Activated CD8-positive, alpha-beta memory T cell treated with anti-CD3 and anti-CD28 coated beads, Interleukin-2, amount 10 ng/mL, durations not matched to agents 7 days and 5 days (primary cell): ENCODE results near the gene BRI3BP. TPM values are rescaled to one million over a fixed set of nuclear protein-coding genes. Genes with fewer than 3 reads are reported as not detected.
"Not testable (repeated sequence)": the region's sequence is repeated elsewhere in the genome, so short reads cannot be mapped to it uniquely, and the experiment has no call there.

Source experiments
- ATAC-seq: fragments of 150-1000 bp; cut with Tn5 transposase; one replicate; pipeline ENCODE4 v1.10.0; 2021; ENCODE audit warnings: moderate library complexity
- CTCF ChIA-PET: fragments of 350-600 bp; sonication (Branson Sonifier 250); formaldehyde crosslinking; loops from one replicate; lab custom pipeline; 2021; ENCODE audit warnings: antibody characterized with exemption; lab: Charles Lee
- DNase-seq: peaks from one replicate; pipeline ENCODE4 v3.0.0-alpha.2; 2020
- H3K27ac Mint-ChIP-seq: one replicate; pipeline ENCODE4 v1.8.0; 2021; ENCODE audit warnings: mild to moderate bottlenecking, mixed read lengths
- H3K27me3 Mint-ChIP-seq: one replicate; pipeline ENCODE4 v1.8.0; 2021; ENCODE audit warnings: mixed read lengths
- H3K36me3 Mint-ChIP-seq: one replicate; pipeline ENCODE4 v1.8.0; 2021; ENCODE audit warnings: mild to moderate bottlenecking, mixed read lengths
- H3K4me1 Mint-ChIP-seq: one replicate; pipeline ENCODE4 v1.8.0; 2021; ENCODE audit warnings: mixed read lengths
- H3K4me3 Mint-ChIP-seq: one replicate; pipeline ENCODE4 v1.8.0; 2021; ENCODE audit warnings: mild to moderate bottlenecking, moderate library complexity, mixed read lengths
- H3K9me3 Mint-ChIP-seq: one replicate; pipeline ENCODE4 v1.8.0; 2022; ENCODE audit warnings: low read depth, mixed read lengths
- total RNA-seq, 2 experiments: library from RNA; stranded (reverse); gene quantifications; one replicate each; pipeline ENCODE4 v1.2.3, GENCODE V29; 2021

BRI3BP gene
- total RNA-seq, 2 experiments from 2014 or later, result 21.9 to 25.8 TPM

GRCh38 chr12:124963211-124963610 lies 30.2 kb upstream of the BRI3BP start:
- DNase-seq (no peak), ATAC-seq (no peak)
- peaks cover 2% of the 10 kb centered on the region for H3K4me1 Mint-ChIP-seq
- H3K36me3 Mint-ChIP-seq, result peaks cover 42% of the 10 kb centered on the region
- H3K27me3 Mint-ChIP-seq, result no peaks in the 10 kb centered on the region
- no peaks in the 10 kb centered on the region for H3K9me3 Mint-ChIP-seq
- H3K27ac Mint-ChIP-seq, result no peak overlapping the region
- H3K4me3 Mint-ChIP-seq, result no peak overlapping the region
- CTCF ChIA-PET, result no interaction called here

GRCh38 chr12:124964251-124964650 lies 29.2 kb upstream of the BRI3BP start:
- peaks cover 40% of the 10 kb centered on the region for H3K36me3 Mint-ChIP-seq
- no peak overlapping the region for H3K4me3 Mint-ChIP-seq
- DNase-seq (no peak), ATAC-seq (no peak)
- H3K27ac Mint-ChIP-seq, result no peak overlapping the region
- H3K9me3 Mint-ChIP-seq, result no peaks in the 10 kb centered on the region
- CTCF ChIA-PET, result no interaction called here
- H3K4me1 Mint-ChIP-seq, result peaks cover 2% of the 10 kb centered on the region
- H3K27me3 Mint-ChIP-seq, result no peaks in the 10 kb centered on the region

- Mint-ChIP-seq H3K27me3 (no peaks in the 10 kb centered on the region), H3K9me3 (no peaks in the 10 kb centered on the region), H3K4me3 (no peak overlapping the region), H3K4me1 (peaks cover 2% of the 10 kb centered on the region), H3K27ac (no peak overlapping the region), H3K36me3 (peaks cover 34% of the 10 kb centered on the region)
- CTCF ChIA-PET, result no interaction called here
- DNase-seq (no peak), ATAC-seq (peak; percentile 23)
These were observed 28.5 kb upstream of the BRI3BP start for GRCh38 chr12:124964836-124965462.

GRCh38 chr12:124967016-124967739 lies 26.3 kb upstream of the BRI3BP start:
- H3K27me3 Mint-ChIP-seq, result no peaks in the 10 kb centered on the region
- ATAC-seq, result no peak

GRCh38 chr12:124968656-124969055 lies 24.8 kb upstream of the BRI3BP start:
- ATAC-seq (no peak), DNase-seq (no peak)
- Mint-ChIP-seq H3K4me3 (no peak overlapping the region), H3K9me3 (no peaks in the 10 kb centered on the region), H3K27me3 (no peaks in the 10 kb centered on the region), H3K36me3 (peaks cover 25% of the 10 kb centered on the region), H3K4me1 (no peaks in the 10 kb centered on the region), H3K27ac (no peak overlapping the region)
- CTCF ChIA-PET, result interaction anchor here (0.7 kb wide), 2 partner anchors 62 to 93 kb away, joined by 3 read pairs; no protein-coding TSS in a partner anchor

More at GRCh38 chr12:124967016-124967739, 26.3 kb upstream of the BRI3BP start:
- CTCF ChIA-PET, result no interaction called here
- no peak for DNase-seq
- H3K27ac Mint-ChIP-seq, result no peak overlapping the region
- H3K4me3 Mint-ChIP-seq, result no peak overlapping the region
- H3K36me3 Mint-ChIP-seq, result peaks cover 32% of the 10 kb centered on the region
- H3K9me3 Mint-ChIP-seq, result no peaks in the 10 kb centered on the region
- H3K4me1 Mint-ChIP-seq, result no peaks in the 10 kb centered on the region

GRCh38 chr12:124970647-124971402 lies 22.6 kb upstream of the BRI3BP start:
- DNase-seq (no peak), ATAC-seq (no peak)
- Mint-ChIP-seq H3K4me3 (no peak overlapping the region), H3K27ac (no peak overlapping the region), H3K9me3 (no peaks in the 10 kb centered on the region), H3K4me1 (no peaks in the 10 kb centered on the region), H3K36me3 (peaks cover 28% of the 10 kb centered on the region), H3K27me3 (no peaks in the 10 kb centered on the region)
- CTCF ChIA-PET, result no interaction called here

GRCh38 chr12:124971603-124972002 lies 21.8 kb upstream of the BRI3BP start:
- no peak overlapping the region for H3K27ac Mint-ChIP-seq
- no peak overlapping the region for H3K4me3 Mint-ChIP-seq
- H3K9me3 Mint-ChIP-seq, result no peaks in the 10 kb centered on the region
- no peaks in the 10 kb centered on the region for H3K27me3 Mint-ChIP-seq
- H3K4me1 Mint-ChIP-seq, result no peaks in the 10 kb centered on the region
- peaks cover 29% of the 10 kb centered on the region for H3K36me3 Mint-ChIP-seq
- no peak for ATAC-seq
- CTCF ChIA-PET, result interaction anchor here (1.4 kb wide), 1 partner anchor 10 kb away, joined by 3 read pairs; no protein-coding TSS in a partner anchor
- DNase-seq, result no peak

- ATAC-seq (no peak), DNase-seq (no peak)
- CTCF ChIA-PET, result interaction anchor here (1.4 kb wide), 1 partner anchor 11 kb away, joined by 3 read pairs; no protein-coding TSS in a partner anchor
- H3K4me3 Mint-ChIP-seq, result no peak overlapping the region
- no peaks in the 10 kb centered on the region for H3K4me1 Mint-ChIP-seq
- no peaks in the 10 kb centered on the region for H3K27me3 Mint-ChIP-seq
- no peak overlapping the region for H3K27ac Mint-ChIP-seq
- H3K9me3 Mint-ChIP-seq, result no peaks in the 10 kb centered on the region
- H3K36me3 Mint-ChIP-seq, result peaks cover 28% of the 10 kb centered on the region
These were observed 21.2 kb upstream of the BRI3BP start for GRCh38 chr12:124972211-124972610.

GRCh38 chr12:124975276-124975675 lies 18.2 kb upstream of the BRI3BP start:
- Mint-ChIP-seq H3K27me3 (no peaks in the 10 kb centered on the region), H3K4me3 (no peak overlapping the region), H3K4me1 (no peaks in the 10 kb centered on the region), H3K36me3 (peaks cover 39% of the 10 kb centered on the region), H3K27ac (no peak overlapping the region), H3K9me3 (no peaks in the 10 kb centered on the region)
- no peak for ATAC-seq
- DNase-seq, result no peak
- CTCF ChIA-PET, result no interaction called here

- Mint-ChIP-seq H3K4me1 (no peaks in the 10 kb centered on the region), H3K27ac (no peak overlapping the region), H3K4me3 (no peak overlapping the region), H3K36me3 (peaks cover 41% of the 10 kb centered on the region), H3K27me3 (no peaks in the 10 kb centered on the region), H3K9me3 (no peaks in the 10 kb centered on the region)
- DNase-seq, result no peak
- CTCF ChIA-PET, result interaction anchor here (1.1 kb wide), 1 partner anchor 71 kb away, joined by 3 read pairs; no protein-coding TSS in a partner anchor
- no peak for ATAC-seq
These were observed 16.4 kb upstream of the BRI3BP start for GRCh38 chr12:124976999-124977398.

GRCh38 chr12:124979568-124979967 lies 13.9 kb upstream of the BRI3BP start:
- H3K4me1 Mint-ChIP-seq, result no peaks in the 10 kb centered on the region
- ATAC-seq (no peak), DNase-seq (no peak)
- CTCF ChIA-PET, result interaction anchor here (1.2 kb wide), 1 partner anchor 39 kb away, joined by 3 read pairs; no protein-coding TSS in a partner anchor
- H3K4me3 Mint-ChIP-seq, result no peak overlapping the region
- no peaks in the 10 kb centered on the region for H3K27me3 Mint-ChIP-seq
- no peaks in the 10 kb centered on the region for H3K9me3 Mint-ChIP-seq
- no peak overlapping the region for H3K27ac Mint-ChIP-seq
- peaks cover 50% of the 10 kb centered on the region for H3K36me3 Mint-ChIP-seq

- DNase-seq (no peak), ATAC-seq (no peak)
- Mint-ChIP-seq H3K27me3 (no peaks in the 10 kb centered on the region), H3K4me1 (no peaks in the 10 kb centered on the region), H3K9me3 (no peaks in the 10 kb centered on the region), H3K4me3 (no peak overlapping the region), H3K27ac (no peak overlapping the region), H3K36me3 (peaks cover 46% of the 10 kb centered on the region)
- CTCF ChIA-PET, result no interaction called here
These were observed 13.2 kb upstream of the BRI3BP start for GRCh38 chr12:124980098-124980892.

GRCh38 chr12:124986876-124987275 lies 6.6 kb upstream of the BRI3BP start:
- DNase-seq, ATAC-seq, H3K9me3 Mint-ChIP-seq, H3K27ac Mint-ChIP-seq, H3K4me3 Mint-ChIP-seq, H3K27me3 Mint-ChIP-seq: not testable (repeated sequence)
- CTCF ChIA-PET, result interaction anchor here (1.9 kb wide), 1 partner anchor 46 kb away, joined by 5 read pairs; no protein-coding TSS in a partner anchor
- Mint-ChIP-seq H3K36me3 (peaks cover 24% of the 10 kb centered on the region), H3K4me1 (peaks cover 16% of the 10 kb centered on the region)
